ENCODE data around the gene CDK5RAP3.
"Not testable (repeated sequence)": the region's sequence is repeated elsewhere in the genome, so short reads cannot be mapped to it uniquely, and the experiment has no call there.

Gene CDK5RAP3

GRCh38 chr17:47983492-47984223 lies 12.7 kb downstream of the CDK5RAP3 start:
- TF ChIP-seq CTCF (conservative IDR thresholded peaks at IDR 0.05; ENCODE audit: low read length), result no peak
- no peak for DNase-seq (ENCODE audit: low read depth)

GRCh38 chr17:47986520-47986919 lies 15.6 kb downstream of the CDK5RAP3 start:
- H3K4me3 ChIP-seq (ENCODE audit: low read length), result no peak overlapping the region
- no peak for TF ChIP-seq CTCF (conservative IDR thresholded peaks at IDR 0.05; ENCODE audit: low read length)
- DNase-seq (ENCODE audit: low read depth), result no peak

More at GRCh38 chr17:47983492-47984223, 12.7 kb downstream of the CDK5RAP3 start:
- H3K4me3 ChIP-seq (ENCODE audit: low read length), result no peak overlapping the region

- peak; percentile 33 for DNase-seq (ENCODE audit: low read depth)
- no peak overlapping the region for H3K4me3 ChIP-seq (ENCODE audit: low read length)
- TF ChIP-seq CTCF (conservative IDR thresholded peaks at IDR 0.05; ENCODE audit: low read length), result no peak
These were observed 16.4 kb downstream of the CDK5RAP3 start for GRCh38 chr17:47987240-47987835.

GRCh38 chr17:47988445-47988844 lies 17.5 kb downstream of the CDK5RAP3 start:
- H3K4me3 ChIP-seq (ENCODE audit: low read length), result not testable (repeated sequence)
- peak; percentile 28 for DNase-seq (ENCODE audit: low read depth)

- DNase-seq (ENCODE audit: low read depth), result no peak
- no peak for TF ChIP-seq CTCF (conservative IDR thresholded peaks at IDR 0.05; ENCODE audit: low read length)
- no peak overlapping the region for H3K4me3 ChIP-seq (ENCODE audit: low read length)
These were observed 18.2 kb downstream of the CDK5RAP3 start for GRCh38 chr17:47989159-47989558.

GRCh38 chr17:47989700-47990099 lies 18.8 kb downstream of the CDK5RAP3 start:
- no peak overlapping the region for H3K4me3 ChIP-seq (ENCODE audit: low read length)
- TF ChIP-seq CTCF (conservative IDR thresholded peaks at IDR 0.05; ENCODE audit: low read length), result no peak
- no peak for DNase-seq (ENCODE audit: low read depth)

- DNase-seq (ENCODE audit: low read depth), result peak; percentile 43
- TF ChIP-seq CTCF (conservative IDR thresholded peaks at IDR 0.05; ENCODE audit: low read length), result no peak
- H3K4me3 ChIP-seq (ENCODE audit: low read length), result no peak overlapping the region
These were observed 20.2 kb downstream of the CDK5RAP3 start for GRCh38 chr17:47990962-47991731.
